HEK293 (cell line): ENCODE measurements around the gene LDAF1.

Experiments
- CTCF ChIA-PET: fragments of 350-600 bp; formaldehyde crosslinking; extraction: SDS; loops from one replicate; lab custom pipeline; 2021; ENCODE audit warnings: antibody characterized with exemption; lab: Yijun Ruan, JAX
- POLR2A ChIA-PET: fragments of 300-600 bp; formaldehyde crosslinking; extraction: SDS; loops from one replicate; lab custom pipeline; 2020; ENCODE audit warnings: antibody characterized with exemption, inconsistent platforms; lab: Yijun Ruan, JAX
- H3K27ac ChIP-seq: fragments of 200-500 bp; sonication (Bioruptor generic); 2 replicates; pipeline ENCODE4 v1.5.1; 2014; ENCODE audit warnings: low read depth, low read length, control low read depth, inconsistent platforms; ENCODE audit errors: extremely low read depth
- H3K36me3 ChIP-seq, 2 experiments: fragments of 200-500 bp in 1 of 2; sonication (Bioruptor generic) in 1 of 2; 1 replicate in 1 of 2; 2 replicates in 1 of 2; pipeline ENCODE4 v1.5.1; 2014 to 2017; ENCODE audit warnings: inconsistent platforms in 2 of 2, low read length in 2 of 2; ENCODE audit not compliant: control insufficient read depth in 2 of 2, insufficient read depth in 1 of 2
- H3K4me1 ChIP-seq: fragments of 200-500 bp; sonication (Bioruptor generic); 2 replicates; pipeline ENCODE4 v1.5.1; 2014; ENCODE audit warnings: mild to moderate bottlenecking, low read length, inconsistent platforms; ENCODE audit not compliant: control insufficient read depth, insufficient read depth
- H3K4me3 ChIP-seq: 2 replicates; pipeline ENCODE4 v1.5.1; 2011; ENCODE audit warnings: low read depth, mild to moderate bottlenecking, control low read depth, low read length, moderate library complexity
- H3K9me3 ChIP-seq: fragments of 200-500 bp; sonication (Bioruptor generic); 2 replicates; pipeline ENCODE4 v1.5.1; 2014; ENCODE audit warnings: low read depth, low read length, inconsistent platforms; ENCODE audit not compliant: control insufficient read depth, insufficient read depth
- GFI1B ChIP-seq: fragments of 450-650 bp; formaldehyde crosslinking; IDR thresholded peaks from 2 replicates; pipeline ENCODE4 v1.5.1; 2016; ENCODE audit warnings: missing biosample characterization, missing genetic modification characterization
- GLIS2 ChIP-seq: fragments of 450-650 bp; formaldehyde crosslinking; IDR thresholded peaks from 2 replicates; pipeline ENCODE4 v1.5.1; 2016; ENCODE audit warnings: missing biosample characterization, missing genetic modification characterization
- HOXC10 ChIP-seq: sonication (generic); formaldehyde crosslinking; IDR thresholded peaks from 2 replicates; pipeline ENCODE4 v1.8.1; 2023; ENCODE audit warnings: mild to moderate bottlenecking, missing genetic modification reagents
- KLF1 ChIP-seq: fragments of 450-650 bp; formaldehyde crosslinking; IDR thresholded peaks from 2 replicates; pipeline ENCODE4 v1.5.1; 2016; ENCODE audit warnings: missing biosample characterization, missing genetic modification characterization
- KLF7 ChIP-seq: fragments of 450-650 bp; formaldehyde crosslinking; IDR thresholded peaks from 2 replicates; pipeline ENCODE4 v1.5.1; 2016; ENCODE audit warnings: missing biosample characterization, missing genetic modification characterization, borderline replicate concordance
- SALL2 ChIP-seq: fragments of 450-650 bp; formaldehyde crosslinking; IDR thresholded peaks from 2 replicates; pipeline ENCODE4 v1.5.0; 2017; ENCODE audit warnings: missing biosample characterization, mild to moderate bottlenecking, missing genetic modification characterization, borderline replicate concordance
- SCRT1 ChIP-seq: fragments of 450-650 bp; formaldehyde crosslinking; IDR thresholded peaks from 2 replicates; pipeline ENCODE4 v1.5.1; 2016; ENCODE audit warnings: missing biosample characterization, missing genetic modification characterization, borderline replicate concordance
- ZFP3 ChIP-seq: fragments of 450-650 bp; formaldehyde crosslinking; IDR thresholded peaks from 2 replicates; pipeline ENCODE4 v1.5.1; 2016; ENCODE audit warnings: low read depth, missing biosample characterization, missing genetic modification characterization
- ZFP69B ChIP-seq: fragments of 450-650 bp; formaldehyde crosslinking; IDR thresholded peaks from 2 replicates; pipeline ENCODE4 v1.5.1; 2016; ENCODE audit warnings: missing biosample characterization, missing genetic modification characterization
- ZNF175 ChIP-seq: fragments of 450-650 bp; formaldehyde crosslinking; IDR thresholded peaks from 2 replicates; pipeline ENCODE4 v1.5.1; 2016; ENCODE audit warnings: missing biosample characterization, missing genetic modification characterization
- ZNF37A ChIP-seq: fragments of 450-650 bp; IDR thresholded peaks from 2 replicates; pipeline ENCODE4 v1.5.1; 2018; ENCODE audit warnings: missing biosample characterization, missing genetic modification characterization
- ZNF426 ChIP-seq: fragments of 450-650 bp; formaldehyde crosslinking; IDR thresholded peaks from 2 replicates; pipeline ENCODE4 v1.5.1; 2017; ENCODE audit warnings: missing biosample characterization, missing genetic modification characterization, mild to moderate bottlenecking, inconsistent platforms, moderate library complexity
- ZNF521 ChIP-seq: fragments of 450-650 bp; formaldehyde crosslinking; IDR thresholded peaks from 2 replicates; pipeline ENCODE4 v1.5.1; 2017; ENCODE audit warnings: missing biosample characterization, mild to moderate bottlenecking, missing genetic modification characterization
- ZNF558 ChIP-seq: fragments of 450-650 bp; formaldehyde crosslinking; IDR thresholded peaks from 2 replicates; pipeline ENCODE4 v1.5.1; 2016; ENCODE audit warnings: missing biosample characterization, missing genetic modification characterization
- ZNF560 ChIP-seq: fragments of 450-650 bp; formaldehyde crosslinking; IDR thresholded peaks from 2 replicates; pipeline ENCODE4 v1.5.1; 2017; ENCODE audit warnings: missing biosample characterization, missing genetic modification characterization, borderline replicate concordance
- ZNF785 ChIP-seq: fragments of 450-650 bp; formaldehyde crosslinking; IDR thresholded peaks from 2 replicates; pipeline ENCODE4 v1.5.1; 2016; ENCODE audit warnings: missing biosample characterization, missing genetic modification characterization
- ZNF843 ChIP-seq: fragments of 450-650 bp; formaldehyde crosslinking; IDR thresholded peaks from 2 replicates; pipeline ENCODE4 v1.5.1; 2016; ENCODE audit warnings: missing biosample characterization, missing genetic modification characterization
- TF ChIP-seq, protein P1 (sequence below): fragments of 450-650 bp; formaldehyde crosslinking; IDR thresholded peaks from 2 replicates; pipeline ENCODE4 v1.5.1; 2017; ENCODE audit warnings: missing biosample characterization, missing genetic modification characterization
- TF ChIP-seq, protein P2 (sequence below): fragments of 450-650 bp; formaldehyde crosslinking; IDR thresholded peaks from 2 replicates; pipeline ENCODE4 v1.5.1; 2016; ENCODE audit warnings: missing biosample characterization, missing genetic modification characterization, low read depth
- TF ChIP-seq, protein P3 (sequence below): fragments of 450-650 bp; formaldehyde crosslinking; IDR thresholded peaks from 2 replicates; pipeline ENCODE4 v1.5.0; 2017; ENCODE audit warnings: missing biosample characterization, missing genetic modification characterization, borderline replicate concordance
- TF ChIP-seq, protein P4 (sequence below): fragments of 450-650 bp; formaldehyde crosslinking; IDR thresholded peaks from 2 replicates; pipeline ENCODE4 v1.5.1; 2016; ENCODE audit warnings: missing biosample characterization, missing genetic modification characterization
- TF ChIP-seq, protein P5 (sequence below): fragments of 450-650 bp; formaldehyde crosslinking; IDR thresholded peaks from 2 replicates; pipeline ENCODE4 v1.5.1; 2016; ENCODE audit warnings: missing biosample characterization, missing genetic modification characterization

Gene LDAF1

DNA sequence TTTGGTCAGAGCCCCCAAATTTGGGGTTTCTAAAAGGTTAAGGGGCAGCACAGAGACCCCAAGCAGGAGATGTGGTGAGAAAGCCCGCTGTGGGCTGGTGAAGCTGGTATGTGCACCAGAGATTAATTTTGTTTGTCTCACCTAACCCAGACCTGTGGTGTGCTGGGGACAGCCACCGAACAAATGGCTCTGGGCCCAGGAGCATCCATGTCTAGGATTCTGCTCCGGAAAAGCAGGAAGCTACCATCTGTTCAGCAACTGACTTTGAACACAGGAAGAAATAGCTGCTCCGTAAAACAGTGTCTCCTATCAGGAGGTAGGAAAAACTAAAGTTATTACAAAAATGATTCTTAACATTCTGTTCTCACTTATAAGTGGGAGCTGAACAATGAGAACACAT, 55.6 kb downstream of the LDAF1 start:
- no peaks in the 10 kb centered on the region for H3K4me1 ChIP-seq
- no peaks in the 10 kb centered on the region for H3K36me3 ChIP-seq
- POLR2A ChIA-PET, result interaction anchor here (0.7 kb wide), 1 partner anchor 1428 kb away, joined by 4 read pairs; no protein-coding TSS in a partner anchor
- H3K27ac ChIP-seq, result no peak overlapping the region
- TF ChIP-seq KLF7 (tag by site-specific recombination) (no peak), GFI1B (tag by site-specific recombination) (no peak)
- TF ChIP-seq, protein P1, sequence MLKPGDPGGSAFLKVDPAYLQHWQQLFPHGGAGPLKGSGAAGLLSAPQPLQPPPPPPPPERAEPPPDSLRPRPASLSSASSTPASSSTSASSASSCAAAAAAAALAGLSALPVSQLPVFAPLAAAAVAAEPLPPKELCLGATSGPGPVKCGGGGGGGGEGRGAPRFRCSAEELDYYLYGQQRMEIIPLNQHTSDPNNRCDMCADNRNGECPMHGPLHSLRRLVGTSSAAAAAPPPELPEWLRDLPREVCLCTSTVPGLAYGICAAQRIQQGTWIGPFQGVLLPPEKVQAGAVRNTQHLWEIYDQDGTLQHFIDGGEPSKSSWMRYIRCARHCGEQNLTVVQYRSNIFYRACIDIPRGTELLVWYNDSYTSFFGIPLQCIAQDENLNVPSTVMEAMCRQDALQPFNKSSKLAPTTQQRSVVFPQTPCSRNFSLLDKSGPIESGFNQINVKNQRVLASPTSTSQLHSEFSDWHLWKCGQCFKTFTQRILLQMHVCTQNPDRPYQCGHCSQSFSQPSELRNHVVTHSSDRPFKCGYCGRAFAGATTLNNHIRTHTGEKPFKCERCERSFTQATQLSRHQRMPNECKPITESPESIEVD, result no peak
- TF ChIP-seq, all 188 proteins: peak for 0
- CTCF ChIA-PET, result no interaction called here
- H3K9me3 ChIP-seq, result no peaks in the 10 kb centered on the region
- no peak overlapping the region for H3K4me3 ChIP-seq

DNA sequence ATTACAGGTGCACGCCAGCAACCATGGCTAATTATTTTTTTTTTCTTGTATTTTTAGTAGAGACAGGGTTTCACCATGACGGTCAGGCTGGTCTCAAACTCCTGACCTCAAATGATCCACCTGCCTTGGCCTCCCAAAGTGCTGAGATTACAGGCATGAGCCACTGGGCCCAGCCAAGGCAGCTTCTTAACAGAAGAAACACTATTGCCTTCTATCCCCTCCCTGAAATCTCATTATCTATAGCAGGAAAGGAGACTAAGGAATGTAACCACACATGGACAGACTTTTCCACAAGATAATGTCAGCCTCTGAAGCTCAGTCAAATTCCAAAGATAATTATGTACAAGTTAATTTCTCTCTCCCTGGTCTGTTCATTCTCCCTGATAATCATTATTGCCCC, 58.6 kb downstream of the LDAF1 start:
- ChIA-PET POLR2A (no interaction called here), CTCF (interaction anchor here (0.9 kb wide), 1 partner anchor 58 kb away, joined by 3 read pairs; no protein-coding TSS in a partner anchor)
- H3K4me1 ChIP-seq, result no peaks in the 10 kb centered on the region
- H3K9me3 ChIP-seq, result no peaks in the 10 kb centered on the region
- H3K27ac ChIP-seq, result no peak overlapping the region
- H3K4me3 ChIP-seq, result no peak overlapping the region
- no peaks in the 10 kb centered on the region for H3K36me3 ChIP-seq
- TF ChIP-seq ZNF843 (tag by site-specific recombination) (no peak), ZNF785 (tag by site-specific recombination) (no peak), ZFP3 (no peak), GLIS2 (tag by site-specific recombination) (no peak), ZNF521 (tag by site-specific recombination) (no peak), SALL2 (no peak), ZFP69B (tag by site-specific recombination) (no peak)
- TF ChIP-seq, protein P2, sequence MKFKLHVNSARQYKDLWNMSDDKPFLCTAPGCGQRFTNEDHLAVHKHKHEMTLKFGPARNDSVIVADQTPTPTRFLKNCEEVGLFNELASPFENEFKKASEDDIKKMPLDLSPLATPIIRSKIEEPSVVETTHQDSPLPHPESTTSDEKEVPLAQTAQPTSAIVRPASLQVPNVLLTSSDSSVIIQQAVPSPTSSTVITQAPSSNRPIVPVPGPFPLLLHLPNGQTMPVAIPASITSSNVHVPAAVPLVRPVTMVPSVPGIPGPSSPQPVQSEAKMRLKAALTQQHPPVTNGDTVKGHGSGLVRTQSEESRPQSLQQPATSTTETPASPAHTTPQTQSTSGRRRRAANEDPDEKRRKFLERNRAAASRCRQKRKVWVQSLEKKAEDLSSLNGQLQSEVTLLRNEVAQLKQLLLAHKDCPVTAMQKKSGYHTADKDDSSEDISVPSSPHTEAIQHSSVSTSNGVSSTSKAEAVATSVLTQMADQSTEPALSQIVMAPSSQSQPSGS (tag by site-specific recombination), result no peak
- TF ChIP-seq, protein P3, sequence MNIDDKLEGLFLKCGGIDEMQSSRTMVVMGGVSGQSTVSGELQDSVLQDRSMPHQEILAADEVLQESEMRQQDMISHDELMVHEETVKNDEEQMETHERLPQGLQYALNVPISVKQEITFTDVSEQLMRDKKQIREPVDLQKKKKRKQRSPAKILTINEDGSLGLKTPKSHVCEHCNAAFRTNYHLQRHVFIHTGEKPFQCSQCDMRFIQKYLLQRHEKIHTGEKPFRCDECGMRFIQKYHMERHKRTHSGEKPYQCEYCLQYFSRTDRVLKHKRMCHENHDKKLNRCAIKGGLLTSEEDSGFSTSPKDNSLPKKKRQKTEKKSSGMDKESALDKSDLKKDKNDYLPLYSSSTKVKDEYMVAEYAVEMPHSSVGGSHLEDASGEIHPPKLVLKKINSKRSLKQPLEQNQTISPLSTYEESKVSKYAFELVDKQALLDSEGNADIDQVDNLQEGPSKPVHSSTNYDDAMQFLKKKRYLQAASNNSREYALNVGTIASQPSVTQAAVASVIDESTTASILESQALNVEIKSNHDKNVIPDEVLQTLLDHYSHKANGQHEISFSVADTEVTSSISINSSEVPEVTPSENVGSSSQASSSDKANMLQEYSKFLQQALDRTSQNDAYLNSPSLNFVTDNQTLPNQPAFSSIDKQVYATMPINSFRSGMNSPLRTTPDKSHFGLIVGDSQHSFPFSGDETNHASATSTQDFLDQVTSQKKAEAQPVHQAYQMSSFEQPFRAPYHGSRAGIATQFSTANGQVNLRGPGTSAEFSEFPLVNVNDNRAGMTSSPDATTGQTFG (tag by site-specific recombination), result no peak

DNA sequence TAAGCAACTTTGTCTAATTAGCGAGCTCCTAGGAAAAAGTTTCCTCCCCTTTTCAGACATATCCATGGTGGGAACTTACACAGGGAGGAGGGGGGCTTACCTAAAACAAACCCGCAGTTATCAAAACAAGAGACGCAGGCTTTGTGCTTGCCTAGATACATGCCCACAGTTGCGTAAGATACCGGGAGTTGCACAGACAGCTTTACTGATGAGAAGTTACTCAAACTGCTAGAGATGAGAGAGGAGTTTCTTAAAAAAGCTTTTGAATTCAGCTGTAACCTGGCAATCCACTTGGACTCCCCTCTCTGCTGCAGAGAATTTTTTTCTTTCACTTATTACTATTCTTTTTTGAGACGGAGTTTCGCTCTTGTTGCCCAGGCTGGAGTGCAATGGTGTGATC, 59.7 kb downstream of the LDAF1 start:
- Histone ChIP-seq H3K9me3 (no peaks in the 10 kb centered on the region), H3K4me1 (no peaks in the 10 kb centered on the region), H3K27ac (no peak overlapping the region), H3K4me3 (no peak overlapping the region), H3K36me3 (no peaks in the 10 kb centered on the region)
- CTCF ChIA-PET, result no interaction called here
- POLR2A ChIA-PET, result no interaction called here
- TF ChIP-seq, protein P4, sequence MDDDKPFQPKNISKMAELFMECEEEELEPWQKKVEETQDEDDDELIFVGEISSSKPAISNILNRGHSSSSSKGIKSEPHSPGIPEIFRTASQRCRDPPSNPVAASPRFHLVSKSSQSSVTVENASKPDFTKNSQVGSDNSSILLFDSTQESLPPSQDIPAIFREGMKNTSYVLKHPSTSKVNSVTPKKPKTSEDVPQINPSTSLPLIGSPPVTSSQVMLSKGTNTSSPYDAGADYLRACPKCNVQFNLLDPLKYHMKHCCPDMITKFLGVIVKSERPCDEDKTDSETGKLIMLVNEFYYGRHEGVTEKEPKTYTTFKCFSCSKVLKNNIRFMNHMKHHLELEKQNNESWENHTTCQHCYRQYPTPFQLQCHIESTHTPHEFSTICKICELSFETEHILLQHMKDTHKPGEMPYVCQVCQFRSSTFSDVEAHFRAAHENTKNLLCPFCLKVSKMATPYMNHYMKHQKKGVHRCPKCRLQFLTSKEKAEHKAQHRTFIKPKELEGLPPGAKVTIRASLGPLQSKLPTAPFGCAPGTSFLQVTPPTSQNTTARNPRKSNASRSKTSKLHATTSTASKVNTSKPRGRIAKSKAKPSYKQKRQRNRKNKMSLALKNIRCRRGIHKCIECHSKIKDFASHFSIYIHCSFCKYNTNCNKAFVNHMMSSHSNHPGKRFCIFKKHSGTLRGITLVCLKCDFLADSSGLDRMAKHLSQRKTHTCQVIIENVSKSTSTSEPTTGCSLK (tag by site-specific recombination), result no peak
- TF ChIP-seq ZNF558 (tag by site-specific recombination) (no peak), ZNF426 (no peak), ZNF37A (no peak), KLF1 (no peak), ZNF560 (tag by site-specific recombination) (no peak), ZNF175 (no peak), SCRT1 (tag by site-specific recombination) (no peak), HOXC10 (CRISPR knock-in tag) (no peak), ZNF785 (tag by site-specific recombination) (no peak)
- TF ChIP-seq, protein P5, sequence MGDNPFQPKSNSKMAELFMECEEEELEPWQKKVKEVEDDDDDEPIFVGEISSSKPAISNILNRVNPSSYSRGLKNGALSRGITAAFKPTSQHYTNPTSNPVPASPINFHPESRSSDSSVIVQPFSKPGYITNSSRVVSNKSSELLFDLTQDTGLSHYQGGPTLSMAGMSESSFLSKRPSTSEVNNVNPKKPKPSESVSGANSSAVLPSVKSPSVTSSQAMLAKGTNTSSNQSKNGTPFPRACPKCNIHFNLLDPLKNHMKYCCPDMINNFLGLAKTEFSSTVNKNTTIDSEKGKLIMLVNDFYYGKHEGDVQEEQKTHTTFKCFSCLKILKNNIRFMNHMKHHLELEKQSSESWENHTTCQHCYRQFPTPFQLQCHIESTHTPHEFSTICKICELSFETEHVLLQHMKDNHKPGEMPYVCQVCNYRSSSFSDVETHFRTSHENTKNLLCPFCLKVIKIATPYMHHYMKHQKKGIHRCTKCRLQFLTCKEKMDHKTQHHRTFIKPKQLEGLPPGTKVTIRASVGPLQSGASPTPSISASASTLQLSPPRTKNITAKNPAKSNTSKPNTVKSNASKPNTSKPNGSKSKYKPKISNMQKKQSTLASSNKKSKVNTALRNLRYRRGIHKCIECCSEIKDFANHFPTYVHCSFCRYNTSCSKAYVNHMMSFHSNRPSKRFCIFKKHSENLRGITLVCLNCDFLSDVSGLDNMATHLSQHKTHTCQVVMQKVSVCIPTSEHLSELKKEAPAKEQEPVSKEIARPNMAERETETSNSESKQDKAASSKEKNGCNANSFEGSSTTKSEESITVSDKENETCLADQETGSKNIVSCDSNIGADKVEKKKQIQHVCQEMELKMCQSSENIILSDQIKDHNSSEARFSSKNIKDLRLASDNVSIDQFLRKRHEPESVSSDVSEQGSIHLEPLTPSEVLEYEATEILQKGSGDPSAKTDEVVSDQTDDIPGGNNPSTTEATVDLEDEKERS, result no peak
